NCI-H1694 (cell line): ENCODE data around the gene SH3TC1.

ENCODE experiments used
- DNase-seq: peaks from one replicate; lab custom pipeline; 2025; lab: John Stamatoyannopoulos, UW

The SH3TC1 gene

GRCh38 chr4:8180310-8181093 lies 18.6 kb upstream of the SH3TC1 start:
- no peak for DNase-seq

GRCh38 chr4:8181119-8181518 lies 18.0 kb upstream of the SH3TC1 start:
- no peak for DNase-seq

- no peak for DNase-seq
These were observed 17.2 kb upstream of the SH3TC1 start for GRCh38 chr4:8181844-8182243.

GRCh38 chr4:8182294-8182693 lies 16.8 kb upstream of the SH3TC1 start:
- DNase-seq, result no peak

- no peak for DNase-seq
These were observed 16.0 kb upstream of the SH3TC1 start for GRCh38 chr4:8182858-8183725.

GRCh38 chr4:8184061-8184460 lies 15.0 kb upstream of the SH3TC1 start:
- DNase-seq, result no peak

- DNase-seq, result no peak
These were observed 13.8 kb upstream of the SH3TC1 start for GRCh38 chr4:8185295-8185694.

GRCh38 chr4:8185930-8186329 lies 13.2 kb upstream of the SH3TC1 start:
- no peak for DNase-seq

GRCh38 chr4:8188085-8188484 lies 11.0 kb upstream of the SH3TC1 start:
- no peak for DNase-seq

- DNase-seq, result peak; percentile 93
These were observed 10.1 kb upstream of the SH3TC1 start for GRCh38 chr4:8188743-8189550.

- no peak for DNase-seq
These were observed 9.3 kb upstream of the SH3TC1 start for GRCh38 chr4:8189551-8190466.

- no peak for DNase-seq
These were observed 7.8 kb upstream of the SH3TC1 start for GRCh38 chr4:8191136-8191747.

GRCh38 chr4:8192748-8193738 lies 6.0 kb upstream of the SH3TC1 start:
- DNase-seq, result peak; percentile 51

GRCh38 chr4:8194306-8195242 lies 4.5 kb upstream of the SH3TC1 start:
- DNase-seq, result no peak

GRCh38 chr4:8195431-8195830 lies 3.7 kb upstream of the SH3TC1 start:
- DNase-seq, result no peak

- no peak for DNase-seq
These were observed 3.1 kb upstream of the SH3TC1 start for GRCh38 chr4:8195841-8196458.

GRCh38 chr4:8197521-8197920 lies 1.6 kb upstream of the SH3TC1 start:
- no peak for DNase-seq
